ENCODE measurements around the gene LCN12. TPM values are rescaled to one million over a fixed set of nuclear protein-coding genes. Genes with fewer than 3 reads are reported as not detected.

Gene LCN12
- total RNA-seq, 1 experiment from 2014 or later, result 2.1 TPM

DNA sequence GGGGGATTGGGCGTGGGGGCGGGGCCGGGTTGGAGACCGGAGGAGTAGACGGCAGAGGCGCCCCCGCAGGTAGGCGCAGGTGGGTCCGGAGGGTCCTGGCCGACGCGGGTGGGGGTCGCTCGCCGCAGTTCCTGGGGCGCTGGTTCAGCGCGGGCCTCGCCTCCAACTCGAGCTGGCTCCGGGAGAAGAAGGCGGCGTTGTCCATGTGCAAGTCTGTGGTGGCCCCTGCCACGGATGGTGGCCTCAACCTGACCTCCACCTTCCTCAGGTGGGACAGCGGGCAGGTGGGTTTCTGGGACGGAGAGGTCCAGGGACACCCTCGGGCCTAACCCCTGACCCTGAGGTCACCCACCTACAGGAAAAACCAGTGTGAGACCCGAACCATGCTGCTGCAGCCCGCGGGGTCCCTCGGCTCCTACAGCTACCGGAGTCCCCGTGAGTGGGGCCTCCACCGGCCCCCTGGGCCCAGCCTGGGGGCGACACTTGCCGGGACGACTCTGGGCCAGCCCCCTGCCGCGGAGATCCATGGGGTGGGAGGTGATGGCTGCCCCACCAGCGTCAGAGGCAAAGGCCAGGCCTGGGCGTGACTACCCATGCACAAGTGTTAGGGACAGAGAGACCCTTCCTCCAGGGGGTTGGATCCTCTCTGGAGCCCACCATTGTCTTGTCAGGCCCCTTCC is 26.9 kb downstream of the LCN12 start:
- Histone ChIP-seq H2BK12ac (ENCODE audit: insufficient read length, low read depth, low read length) (no peak overlapping the region), H3K23me2 (ENCODE audit: insufficient read length, low read depth, low read length, poor library complexity, severe bottlenecking) (peaks cover 9% of the 10 kb centered on the region), H4K5ac (ENCODE audit: insufficient read length, low read depth, low read length) (no peak overlapping the region), H3K27me3 (ENCODE audit: insufficient read depth, low read length) (no peaks in the 10 kb centered on the region), H2AFZ (ENCODE audit: low read length) (no peak overlapping the region), H2BK15ac (ENCODE audit: low read depth, low read length) (no peak overlapping the region), H3K14ac (ENCODE audit: insufficient read depth, low read length) (no peak overlapping the region), H4K20me1 (ENCODE audit: control insufficient read depth, insufficient read depth, insufficient read length) (no peaks in the 10 kb centered on the region), H3K79me2 (ENCODE audit: insufficient read depth, low read length) (no peaks in the 10 kb centered on the region), H3K27ac (ENCODE audit: insufficient read length, low read depth, low read length) (no peak overlapping the region), H3K18ac (ENCODE audit: insufficient read length, low read depth, low read length) (no peak overlapping the region), H2BK5ac (ENCODE audit: insufficient read length, low read length) (no peak overlapping the region), H3K23ac (ENCODE audit: insufficient read length, low read depth, low read length) (no peak overlapping the region), H3T11ph (ENCODE audit: low read length) (no peak overlapping the region), H2BK20ac (ENCODE audit: low read depth, low read length, poor library complexity, severe bottlenecking) (no peak overlapping the region), H3K9ac (ENCODE audit: extremely low read depth, insufficient read length, low read length) (no peak overlapping the region), H2AK5ac (ENCODE audit: insufficient read length, low read length) (no peak overlapping the region), H4K8ac (replicated peaks; ENCODE audit: insufficient read length, low read depth, low read length) (no peak overlapping the region), H4K91ac (ENCODE audit: insufficient read length, low read depth, low read length) (no peak overlapping the region), H3K56ac (ENCODE audit: insufficient read length, low read depth, low read length) (no peak overlapping the region), H3K4ac (ENCODE audit: low read depth, low read length) (no peak overlapping the region), H2BK120ac (ENCODE audit: low read depth, low read length, poor library complexity, severe bottlenecking) (no peak overlapping the region), H3K4me2 (ENCODE audit: insufficient read depth, insufficient read length, low read length) (no peak overlapping the region), H3K4me1 (ENCODE audit: insufficient read depth, low read length) (no peaks in the 10 kb centered on the region; the same call in 1 of the 2 replicates), H3K79me1 (ENCODE audit: insufficient read depth, low read depth, low read length, poor library complexity, severe bottlenecking) (no peaks in the 10 kb centered on the region), H3K9me3 (ENCODE audit: control insufficient read depth, low read depth, low read length) (no peaks in the 10 kb centered on the region)
- H3K27me3 Mint-ChIP-seq (ENCODE audit: low read depth), result peaks cover 7% of the 10 kb centered on the region
- no peak for DNase-seq
- H3K4me3 Mint-ChIP-seq, result no peak overlapping the region
- peaks cover 0 to 3% (median 0%) of the 10 kb centered on the region in 3 experiments; a peak in 1 of 7 replicates for H3K36me3 Mint-ChIP-seq (ENCODE audit: insufficient read depth in 1 of 3, low read depth in 3 of 3)
- H3K4me1 Mint-ChIP-seq, result peaks cover 2 to 16% of the 10 kb centered on the region in 2 experiments
- TF ChIP-seq, protein P1, sequence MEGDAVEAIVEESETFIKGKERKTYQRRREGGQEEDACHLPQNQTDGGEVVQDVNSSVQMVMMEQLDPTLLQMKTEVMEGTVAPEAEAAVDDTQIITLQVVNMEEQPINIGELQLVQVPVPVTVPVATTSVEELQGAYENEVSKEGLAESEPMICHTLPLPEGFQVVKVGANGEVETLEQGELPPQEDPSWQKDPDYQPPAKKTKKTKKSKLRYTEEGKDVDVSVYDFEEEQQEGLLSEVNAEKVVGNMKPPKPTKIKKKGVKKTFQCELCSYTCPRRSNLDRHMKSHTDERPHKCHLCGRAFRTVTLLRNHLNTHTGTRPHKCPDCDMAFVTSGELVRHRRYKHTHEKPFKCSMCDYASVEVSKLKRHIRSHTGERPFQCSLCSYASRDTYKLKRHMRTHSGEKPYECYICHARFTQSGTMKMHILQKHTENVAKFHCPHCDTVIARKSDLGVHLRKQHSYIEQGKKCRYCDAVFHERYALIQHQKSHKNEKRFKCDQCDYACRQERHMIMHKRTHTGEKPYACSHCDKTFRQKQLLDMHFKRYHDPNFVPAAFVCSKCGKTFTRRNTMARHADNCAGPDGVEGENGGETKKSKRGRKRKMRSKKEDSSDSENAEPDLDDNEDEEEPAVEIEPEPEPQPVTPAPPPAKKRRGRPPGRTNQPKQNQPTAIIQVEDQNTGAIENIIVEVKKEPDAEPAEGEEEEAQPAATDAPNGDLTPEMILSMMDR (conservative IDR thresholded peaks at IDR 0.05), result peak; percentile 25; the same call in 1 of the 3 replicates
- H3K27ac Mint-ChIP-seq, result no peak overlapping the region
- no peaks in the 10 kb centered on the region for H3K9me3 Mint-ChIP-seq
- WGBS (ENCODE audit: extremely low coverage, insufficient read length, low lambda C conversion rate), result no CpG with 5 or more reads among the region's 41 CpGs
